KOPT-K1 (cell line): ENCODE data around the gene SLC7A14.

Source experiments
- H3K27ac ChIP-seq: fragments of 200-600 bp; sonication (generic); 2 replicates; pipeline ENCODE4 v1.5.1; 2016; ENCODE audit warnings: antibody characterized with exemption, mild to moderate bottlenecking, low read depth, low read length; ENCODE audit not compliant: poor library complexity, severe bottlenecking
- H3K36me3 ChIP-seq: fragments of 200-600 bp; sonication (generic); 2 replicates; pipeline ENCODE4 v1.5.1; 2017; ENCODE audit warnings: antibody characterized with exemption, mild to moderate bottlenecking, low read length, moderate library complexity; ENCODE audit not compliant: insufficient read depth
- H3K9me3 ChIP-seq: fragments of 200-600 bp; sonication (generic); 2 replicates; pipeline ENCODE4 v1.5.1; 2017; ENCODE audit warnings: antibody characterized with exemption, low read length, mild to moderate bottlenecking; ENCODE audit not compliant: insufficient read depth, poor library complexity, severe bottlenecking

The SLC7A14 gene

DNA sequence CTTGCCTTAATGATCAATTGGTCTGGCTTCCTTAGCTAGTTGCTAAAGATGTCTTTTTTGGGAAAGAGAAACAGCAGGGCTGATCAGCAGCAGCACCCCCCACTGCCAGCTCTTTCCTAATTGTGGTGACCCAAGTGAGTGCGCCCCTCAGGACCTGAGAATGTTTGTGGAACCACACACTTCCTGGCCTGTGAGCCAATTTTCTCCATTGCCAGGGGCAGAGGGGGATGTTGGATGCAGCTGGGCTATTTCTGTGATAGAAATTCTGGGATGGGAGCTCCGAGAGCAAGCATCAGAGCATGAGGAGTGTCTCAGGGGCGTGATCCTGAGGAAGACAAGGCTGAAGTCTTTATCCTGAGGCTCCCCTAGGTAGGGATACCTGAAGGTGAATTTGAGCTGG lies 100.6 kb downstream of the SLC7A14 start:
- Histone ChIP-seq H3K36me3 (no peaks in the 10 kb centered on the region), H3K27ac (no peak overlapping the region), H3K9me3 (no peaks in the 10 kb centered on the region)

DNA sequence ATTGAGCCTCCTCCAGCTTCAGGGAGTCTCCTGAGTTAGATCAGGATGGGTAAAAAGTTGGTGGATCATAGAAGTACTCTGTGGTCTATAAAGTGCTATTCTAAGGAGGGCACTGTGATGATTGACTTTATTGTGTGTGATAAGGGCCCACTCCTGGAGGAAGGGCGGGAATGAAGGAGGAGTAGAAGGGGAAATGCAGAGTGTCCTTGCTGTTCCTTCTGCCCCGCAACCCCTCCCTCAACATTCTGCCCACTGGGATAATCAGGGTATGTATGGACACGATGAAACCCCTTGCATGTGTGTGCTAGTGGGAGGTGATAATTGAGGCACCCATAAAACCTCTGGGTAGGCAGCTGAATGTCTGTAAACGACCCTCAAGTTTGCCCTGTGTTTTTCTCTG lies 101.0 kb downstream of the SLC7A14 start:
- Histone ChIP-seq H3K36me3 (no peaks in the 10 kb centered on the region), H3K27ac (no peak overlapping the region), H3K9me3 (no peaks in the 10 kb centered on the region)

GRCh38 chr3:170483485-170484262 lies 102.2 kb downstream of the SLC7A14 start:
- no peaks in the 10 kb centered on the region for H3K36me3 ChIP-seq
- H3K9me3 ChIP-seq, result no peaks in the 10 kb centered on the region
- no peak overlapping the region for H3K27ac ChIP-seq

DNA sequence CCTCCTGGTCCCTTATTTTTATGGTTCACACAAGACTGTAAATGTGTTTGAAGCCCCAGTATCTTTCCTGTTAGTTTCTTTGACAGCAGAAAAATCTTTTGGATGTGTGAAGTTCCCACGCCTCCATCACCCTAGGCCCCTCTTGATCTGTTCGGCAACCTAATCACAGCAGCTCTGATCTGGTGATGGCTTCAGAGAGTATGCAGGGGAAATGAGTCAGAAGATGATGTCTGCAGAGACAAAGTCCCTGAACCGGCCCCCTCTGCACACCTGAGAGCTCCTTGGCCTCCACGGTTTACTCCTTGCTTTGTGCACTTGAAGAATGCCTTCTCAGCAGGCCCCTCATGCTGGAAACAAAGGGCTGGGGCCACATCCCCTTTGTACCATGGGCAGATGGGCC lies 103.7 kb downstream of the SLC7A14 start:
- H3K27ac ChIP-seq, result no peak overlapping the region
- no peaks in the 10 kb centered on the region for H3K9me3 ChIP-seq
- H3K36me3 ChIP-seq, result no peaks in the 10 kb centered on the region

DNA sequence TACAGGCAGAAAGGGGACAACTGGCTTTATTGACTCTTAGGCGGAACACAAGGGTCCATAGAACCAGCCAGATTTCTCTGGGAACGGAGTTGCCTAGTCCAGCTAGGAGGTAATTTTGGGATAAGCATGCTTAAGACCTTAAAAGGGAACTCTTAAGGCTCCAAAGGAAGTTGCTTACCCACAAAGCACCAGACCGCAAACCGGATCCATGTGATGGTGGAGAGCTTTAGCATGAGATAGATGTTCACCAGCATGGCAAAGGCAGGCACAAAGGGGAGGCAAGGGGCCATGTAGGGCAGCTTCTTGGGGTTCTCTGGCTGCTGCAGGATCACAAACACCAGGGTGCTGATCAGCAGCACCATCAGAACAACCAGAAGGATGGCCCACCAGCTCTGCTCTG lies 105.8 kb downstream of the SLC7A14 start:
- no peak overlapping the region for H3K27ac ChIP-seq
- no peaks in the 10 kb centered on the region for H3K9me3 ChIP-seq
- H3K36me3 ChIP-seq, result no peaks in the 10 kb centered on the region

DNA sequence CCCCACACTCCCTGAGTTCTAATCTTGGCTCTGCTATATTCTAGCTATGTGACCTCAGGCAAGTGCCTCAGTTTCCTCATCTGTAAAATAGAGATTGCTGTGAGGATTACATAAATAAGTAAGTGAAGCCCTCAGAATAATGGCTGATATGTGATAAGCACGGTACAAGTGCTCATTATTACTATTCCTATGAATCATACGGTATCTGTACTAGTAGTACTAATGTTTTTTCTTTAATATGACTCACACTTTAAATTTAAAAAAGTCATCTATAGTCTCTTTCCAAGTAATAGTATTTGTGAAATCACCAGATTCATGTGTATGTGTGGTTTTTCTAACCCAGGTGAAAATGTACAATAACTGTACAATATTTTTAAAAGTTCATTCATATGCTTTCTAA lies 108.5 kb downstream of the SLC7A14 start:
- Histone ChIP-seq H3K9me3 (no peaks in the 10 kb centered on the region), H3K36me3 (no peaks in the 10 kb centered on the region), H3K27ac (no peak overlapping the region)

DNA sequence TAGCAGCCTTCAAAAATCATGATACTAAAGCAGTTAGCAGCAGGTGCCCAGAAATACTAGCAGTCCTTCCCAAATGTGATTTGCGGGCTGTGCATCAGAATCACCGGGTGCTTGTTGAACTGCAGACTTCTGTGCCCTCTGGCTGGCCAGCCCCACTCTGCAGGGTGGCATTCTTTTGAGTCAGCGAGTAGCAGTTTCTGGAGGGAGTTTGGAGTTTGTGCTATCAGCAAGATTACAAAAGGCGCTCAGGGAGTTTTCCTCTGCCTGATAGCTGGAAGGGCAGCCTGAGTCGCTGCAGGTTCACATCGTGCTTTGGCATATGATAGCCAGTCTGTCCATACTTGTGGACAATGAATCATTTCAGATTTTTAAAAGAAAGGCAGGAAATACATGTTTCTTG lies 109.6 kb downstream of the SLC7A14 start:
- Histone ChIP-seq H3K9me3 (no peaks in the 10 kb centered on the region), H3K27ac (no peak overlapping the region), H3K36me3 (no peaks in the 10 kb centered on the region)

GRCh38 chr3:170475092-170475685 lies 110.7 kb downstream of the SLC7A14 start:
- H3K9me3 ChIP-seq, result no peaks in the 10 kb centered on the region
- H3K36me3 ChIP-seq, result no peaks in the 10 kb centered on the region
- no peak overlapping the region for H3K27ac ChIP-seq

- Histone ChIP-seq H3K27ac (no peak overlapping the region), H3K9me3 (no peaks in the 10 kb centered on the region), H3K36me3 (no peaks in the 10 kb centered on the region)
Measured at GRCh38 chr3:170473358-170473757, 112.5 kb downstream of the SLC7A14 start.

DNA sequence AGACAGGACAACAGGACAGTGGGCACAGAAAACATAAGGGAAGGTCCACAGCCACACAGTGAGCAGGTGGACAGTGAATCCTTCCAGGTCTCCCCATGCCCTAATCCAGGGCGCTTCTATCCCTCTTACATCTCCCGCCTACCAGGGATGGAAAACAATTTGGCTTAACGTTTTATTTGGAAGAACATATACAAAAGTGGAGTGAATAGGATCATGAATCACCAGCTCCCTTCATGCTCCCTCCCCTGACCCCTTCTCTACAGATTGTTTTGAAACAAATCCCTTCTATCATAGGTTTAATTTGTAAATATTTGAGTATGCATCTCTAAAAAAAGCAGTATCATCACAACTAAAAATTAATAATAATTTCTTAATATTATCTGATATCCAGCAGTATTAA lies 114.7 kb downstream of the SLC7A14 start:
- Histone ChIP-seq H3K36me3 (no peaks in the 10 kb centered on the region), H3K9me3 (no peaks in the 10 kb centered on the region), H3K27ac (no peak overlapping the region)

DNA sequence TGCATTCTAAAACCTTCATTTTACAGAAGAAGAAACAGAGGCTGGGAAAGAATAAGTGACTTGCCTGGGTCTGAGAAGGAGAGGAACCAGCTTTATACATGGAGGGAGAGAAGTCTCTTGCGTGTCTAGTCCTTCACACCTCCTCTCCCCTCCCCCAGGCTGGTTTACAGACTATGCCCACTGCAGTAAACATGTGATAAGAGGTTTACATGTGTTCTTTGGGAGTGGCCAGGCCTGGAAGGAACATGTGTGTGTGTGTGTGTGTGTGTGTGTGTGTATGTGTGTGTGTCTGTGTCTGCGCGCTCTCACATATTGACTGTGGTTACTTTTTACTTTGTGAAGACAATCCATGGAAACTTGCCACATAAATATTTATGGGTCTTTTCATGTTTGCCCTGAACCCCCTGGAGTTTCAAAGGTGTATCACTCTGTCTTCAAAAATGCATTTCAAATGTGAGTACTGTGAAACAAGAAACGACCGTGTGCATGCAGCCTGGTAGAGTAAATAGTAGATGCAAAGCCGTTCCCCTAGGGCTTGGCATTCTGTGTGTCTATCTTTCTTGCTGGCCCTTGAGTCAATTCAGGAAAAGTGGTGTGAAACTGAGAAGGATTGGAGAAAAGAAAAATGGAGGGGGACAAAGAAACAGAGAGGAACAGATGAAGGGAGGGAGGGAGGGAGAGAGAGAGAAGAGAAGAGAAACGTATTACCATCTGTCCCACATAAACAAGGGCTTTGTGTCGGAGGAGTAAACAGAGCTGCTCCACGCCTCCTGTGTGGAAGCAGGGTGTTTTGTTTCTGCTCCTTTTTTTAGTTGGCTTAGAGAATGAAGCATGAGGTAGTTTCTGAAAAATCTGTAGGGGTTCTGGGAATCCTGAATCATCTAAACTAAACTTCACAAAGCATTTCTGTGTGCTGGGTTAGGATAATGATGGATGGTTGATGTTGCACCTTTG lies 115.5 kb downstream of the SLC7A14 start:
- no peak overlapping the region for H3K27ac ChIP-seq
- H3K36me3 ChIP-seq, result no peaks in the 10 kb centered on the region
- no peaks in the 10 kb centered on the region for H3K9me3 ChIP-seq

- no peaks in the 10 kb centered on the region for H3K36me3 ChIP-seq
- H3K27ac ChIP-seq, result no peak overlapping the region
- no peaks in the 10 kb centered on the region for H3K9me3 ChIP-seq
Measured at GRCh38 chr3:170469151-170470062, 116.5 kb downstream of the SLC7A14 start.

- Histone ChIP-seq H3K36me3 (no peaks in the 10 kb centered on the region), H3K9me3 (no peaks in the 10 kb centered on the region), H3K27ac (no peak overlapping the region)
Measured at GRCh38 chr3:170467571-170468147, 118.2 kb downstream of the SLC7A14 start.

DNA sequence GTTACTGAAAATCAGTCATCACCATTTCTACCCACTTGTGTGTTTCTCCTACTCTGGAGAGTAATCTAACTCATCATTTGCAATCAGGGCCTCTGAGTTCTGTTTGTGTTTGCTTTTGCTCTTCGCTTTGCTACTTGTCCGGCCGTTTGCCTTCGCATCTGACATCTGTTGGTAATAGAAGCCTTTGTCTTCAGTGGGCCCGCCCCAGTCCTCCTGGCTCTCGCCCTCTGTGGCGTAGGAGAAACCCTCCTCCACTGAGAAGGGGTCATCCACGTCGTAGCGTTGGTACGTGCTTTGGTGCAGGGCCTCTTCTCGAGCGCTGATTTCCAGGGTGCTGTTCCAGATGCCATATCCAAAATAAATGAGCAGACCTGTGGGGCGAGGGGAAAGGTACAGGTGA lies 118.9 kb downstream of the SLC7A14 start:
- H3K9me3 ChIP-seq, result no peaks in the 10 kb centered on the region
- no peak overlapping the region for H3K27ac ChIP-seq
- no peaks in the 10 kb centered on the region for H3K36me3 ChIP-seq
